Caco-2 (cell line): ENCODE measurements around the gene GPR27. TPM values are rescaled to one million over a fixed set of nuclear protein-coding genes. Genes with fewer than 3 reads are reported as not detected.

ENCODE experiments used
- BruUV-seq: library from RNA; stranded (reverse); fragments of 400-500 nt; replicated peaks from 2 replicates; lab custom pipeline; 2021; lab: Mats Ljungman, UMichigan
- CTCF ChIA-PET: fragments of 300-600 bp; sonication (Branson Sonifier 250); formaldehyde crosslinking; loops from one replicate; lab custom pipeline; 2022; ENCODE audit warnings: antibody characterized with exemption; lab: Charles Lee
- POLR2A ChIA-PET: fragments of 300-600 bp; sonication (Branson Sonifier 250); formaldehyde crosslinking; loops from one replicate; lab custom pipeline; 2022; ENCODE audit warnings: antibody characterized with exemption; lab: Charles Lee
- DNase-seq, 2 experiments: peaks; one replicate each; pipeline versions ENCODE4 v3.0.0 to v3.0.0-alpha.2; 2020 to 2022
- H3K27me3 ChIP-seq: replicated peaks from 2 replicates; pipeline ENCODE4 v1.6.0; 2011; ENCODE audit warnings: low read length; ENCODE audit not compliant: control insufficient read depth, insufficient read depth
- H3K36me3 ChIP-seq: 2 replicates; pipeline ENCODE4 v1.5.1; 2011; ENCODE audit warnings: low read length; ENCODE audit not compliant: control insufficient read depth, insufficient read depth
- H3K4me1 ChIP-seq: fragments of 250-450 bp; sonication (Bioruptor Pico); 2 replicates; pipeline ENCODE4 v1.5.1; 2020; ENCODE audit warnings: mild to moderate bottlenecking
- H3K4me3 ChIP-seq: 2 replicates; pipeline ENCODE4 v1.5.1; 2011; ENCODE audit warnings: low read depth, mild to moderate bottlenecking, control low read depth, low read length
- H3K9me3 ChIP-seq: fragments of 250-450 bp; sonication (Bioruptor Pico); 2 replicates; pipeline ENCODE4 v1.5.1; 2020; ENCODE audit warnings: mild to moderate bottlenecking, moderate library complexity
- H3K27ac Mint-ChIP-seq: one replicate; pipeline ENCODE4 v1.8.0; 2022; ENCODE audit warnings: mixed read lengths; ENCODE audit not compliant: unreplicated experiment
- H3K27me3 Mint-ChIP-seq: one replicate; pipeline ENCODE4 v1.8.0; 2022; ENCODE audit warnings: mixed read lengths; ENCODE audit not compliant: insufficient read depth, unreplicated experiment
- H3K36me3 Mint-ChIP-seq: one replicate; pipeline ENCODE4 v1.8.0; 2022; ENCODE audit warnings: mild to moderate bottlenecking, mixed read lengths; ENCODE audit not compliant: insufficient read depth, unreplicated experiment
- H3K4me1 Mint-ChIP-seq: one replicate; pipeline ENCODE4 v1.8.0; 2022; ENCODE audit warnings: low read depth, mixed read lengths; ENCODE audit not compliant: unreplicated experiment
- H3K4me3 Mint-ChIP-seq: one replicate; pipeline ENCODE4 v1.8.0; 2022; ENCODE audit warnings: mild to moderate bottlenecking, moderate library complexity, mixed read lengths; ENCODE audit not compliant: unreplicated experiment
- H3K9me3 Mint-ChIP-seq: one replicate; pipeline ENCODE4 v1.8.0; 2022; ENCODE audit warnings: mixed read lengths; ENCODE audit not compliant: unreplicated experiment
- CTCF ChIP-seq, 2 experiments: fragments of 200-600 bp in 1 of 2; IDR thresholded peaks; 1 replicate in 1 of 2; 2 replicates in 1 of 2; pipeline versions ENCODE4 v1.5.1 to v1.8.0; 2011 to 2022; ENCODE audit warnings: antibody characterized with exemption in 1 of 2, control low read depth in 1 of 2, inconsistent platforms in 1 of 2, low read depth in 1 of 2, low read length in 1 of 2, mild to moderate bottlenecking in 1 of 2, moderate library complexity in 1 of 2; ENCODE audit not compliant: insufficient read depth in 1 of 2, severe bottlenecking in 1 of 2, unreplicated experiment in 1 of 2
- intact Hi-C: fragments of 100-400 bp; cut with micrococcal nuclease; formaldehyde crosslinking; loops from one replicate; pipeline ENCODE4 v1.10.0; 2022; ENCODE audit not compliant: unreplicated experiment
- total RNA-seq: library from RNA; stranded (reverse); gene quantifications from 2 replicates; pipeline ENCODE4 v1.2.3, GENCODE V29; 2022

GPR27 gene
- total RNA-seq, 1 experiment from 2014 or later: 0.39 TPM

GRCh38 chr3:71722693-71723092, 31.0 kb upstream of the GPR27 start:
- peaks cover 38% of the 10 kb centered on the region for H3K27me3 Mint-ChIP-seq
- CTCF ChIA-PET: no interaction called here
- H3K4me3 Mint-ChIP-seq: no peak overlapping the region

GRCh38 chr3:71723452-71724170, 30.0 kb upstream of the GPR27 start:
- POLR2A ChIA-PET: no interaction called here
- no peak for DNase-seq
- H3K9me3 Mint-ChIP-seq: no peaks in the 10 kb centered on the region
- H3K27ac Mint-ChIP-seq: no peak overlapping the region
- intact Hi-C loops: no loop called here
- Histone ChIP-seq H3K9me3 (no peaks in the 10 kb centered on the region), H3K4me1 (no peaks in the 10 kb centered on the region), H3K4me3 (no peak overlapping the region), H3K36me3 (no peaks in the 10 kb centered on the region), H3K27me3 (peaks cover 3% of the 10 kb centered on the region)
- H3K4me1 Mint-ChIP-seq: no peaks in the 10 kb centered on the region
- H3K36me3 Mint-ChIP-seq: no peaks in the 10 kb centered on the region
- peak overlapping the region; percentile 77 for H3K4me3 Mint-ChIP-seq
- CTCF ChIA-PET: no interaction called here
- no peak for TF ChIP-seq CTCF (IDR thresholded peaks at IDR 0.05; ENCODE audit: insufficient read depth in 1 of 2, low read depth in 1 of 2, low read length in 1 of 2, severe bottlenecking in 1 of 2, unreplicated experiment in 1 of 2)
- peaks cover 40% of the 10 kb centered on the region for H3K27me3 Mint-ChIP-seq
- BruUV-seq: no TSS peak

More at GRCh38 chr3:71722693-71723092, 31.0 kb upstream of the GPR27 start:
- H3K4me1 Mint-ChIP-seq: no peaks in the 10 kb centered on the region
- intact Hi-C loops: no loop called here
- no peak overlapping the region for H3K27ac Mint-ChIP-seq
- no peaks in the 10 kb centered on the region for H3K36me3 Mint-ChIP-seq
- no peaks in the 10 kb centered on the region for H3K36me3 ChIP-seq
- POLR2A ChIA-PET: no interaction called here
- no TSS peak for BruUV-seq
- DNase-seq: no peak
- no peaks in the 10 kb centered on the region for H3K9me3 ChIP-seq
- no peak for TF ChIP-seq CTCF (IDR thresholded peaks at IDR 0.05; ENCODE audit: insufficient read depth in 1 of 2, low read depth in 1 of 2, low read length in 1 of 2, severe bottlenecking in 1 of 2, unreplicated experiment in 1 of 2)
- H3K9me3 Mint-ChIP-seq: no peaks in the 10 kb centered on the region
- H3K4me3 ChIP-seq: no peak overlapping the region
- H3K27me3 ChIP-seq: peaks cover 2% of the 10 kb centered on the region
- H3K4me1 ChIP-seq: no peaks in the 10 kb centered on the region

GRCh38 chr3:71724171-71724453, 29.5 kb upstream of the GPR27 start:
- H3K4me3 ChIP-seq: peak overlapping the region; percentile 76
- H3K4me1 ChIP-seq: no peaks in the 10 kb centered on the region
- no peak for DNase-seq
- intact Hi-C loops: no loop called here
- no peaks in the 10 kb centered on the region for H3K36me3 ChIP-seq
- H3K9me3 ChIP-seq: no peaks in the 10 kb centered on the region
- no peaks in the 10 kb centered on the region for H3K4me1 Mint-ChIP-seq
- peaks cover 3% of the 10 kb centered on the region for H3K27me3 ChIP-seq
- no peak overlapping the region for H3K27ac Mint-ChIP-seq
- POLR2A ChIA-PET: no interaction called here
- H3K9me3 Mint-ChIP-seq: no peaks in the 10 kb centered on the region
- CTCF ChIA-PET: no interaction called here
- no TSS peak for BruUV-seq
- peaks cover 39% of the 10 kb centered on the region for H3K27me3 Mint-ChIP-seq
- peak overlapping the region; percentile 77 for H3K4me3 Mint-ChIP-seq
- TF ChIP-seq CTCF (IDR thresholded peaks at IDR 0.05; ENCODE audit: insufficient read depth in 1 of 2, low read depth in 1 of 2, low read length in 1 of 2, severe bottlenecking in 1 of 2, unreplicated experiment in 1 of 2): no peak
- no peaks in the 10 kb centered on the region for H3K36me3 Mint-ChIP-seq
